Activated CD4-positive, alpha-beta memory T cell treated with anti-CD3 and anti-CD28 coated beads, Interleukin-2, amount 10 ng/mL, durations not matched to agents 7 days and 5 days (primary cell): ENCODE measurements around the gene SIPA1L3. TPM values are rescaled to one million over a fixed set of nuclear protein-coding genes. Genes with fewer than 3 reads are reported as not detected.

Source experiments
- CTCF ChIA-PET: fragments of 350-600 bp; sonication (Branson Sonifier 250); formaldehyde crosslinking; loops from one replicate; lab custom pipeline; 2021; ENCODE audit warnings: antibody characterized with exemption, inconsistent platforms; lab: Charles Lee
- POLR2A ChIA-PET: fragments of 350-600 bp; sonication (Branson Sonifier 250); formaldehyde crosslinking; loops from one replicate; lab custom pipeline; 2021; ENCODE audit warnings: antibody characterized with exemption; lab: Charles Lee
- DNase-seq: peaks from one replicate; pipeline ENCODE4 v3.0.0-alpha.2; 2020
- H3K27ac Mint-ChIP-seq: one replicate; pipeline ENCODE4 v1.8.0; 2021; ENCODE audit warnings: mild to moderate bottlenecking, mixed read lengths
- H3K27me3 Mint-ChIP-seq: one replicate; pipeline ENCODE4 v1.8.0; 2021; ENCODE audit warnings: mixed read lengths
- H3K36me3 Mint-ChIP-seq: one replicate; pipeline ENCODE4 v1.8.0; 2021; ENCODE audit warnings: low read depth, mixed read lengths
- H3K4me1 Mint-ChIP-seq: one replicate; pipeline ENCODE4 v1.8.0; 2021; ENCODE audit warnings: mixed read lengths
- H3K4me3 Mint-ChIP-seq: one replicate; pipeline ENCODE4 v1.8.0; 2021; ENCODE audit warnings: mild to moderate bottlenecking, mixed read lengths
- H3K9me3 Mint-ChIP-seq: one replicate; pipeline ENCODE4 v1.8.0; 2021; ENCODE audit warnings: mixed read lengths
- total RNA-seq, 2 experiments: library from RNA; stranded (reverse); gene quantifications; one replicate each; pipeline ENCODE4 v1.2.3, GENCODE V29; 2021

Gene SIPA1L3
- total RNA-seq, 2 experiments from 2014 or later, result 13.6 to 15.2 TPM

GRCh38 chr19:38003438-38004185 is 96.6 kb downstream of the SIPA1L3 start:
- no peaks in the 10 kb centered on the region for H3K4me1 Mint-ChIP-seq
- H3K9me3 Mint-ChIP-seq, result no peaks in the 10 kb centered on the region
- H3K27ac Mint-ChIP-seq, result no peak overlapping the region
- ChIA-PET POLR2A (interaction anchor here (1.3 kb wide), 1 partner anchor 46 kb away, joined by 5 read pairs; no protein-coding TSS in a partner anchor), CTCF (interaction anchor here (0.5 to 0.6 kb wide), 2 partner anchors 102 to 133 kb away, joined by 3 read pairs; no protein-coding TSS in a partner anchor)
- DNase-seq, result no peak
- no peaks in the 10 kb centered on the region for H3K36me3 Mint-ChIP-seq
- no peak overlapping the region for H3K4me3 Mint-ChIP-seq
- no peaks in the 10 kb centered on the region for H3K27me3 Mint-ChIP-seq

GRCh38 chr19:38004186-38004520 is 97.1 kb downstream of the SIPA1L3 start:
- CTCF ChIA-PET, result interaction anchor here (0.5 to 0.6 kb wide), 2 partner anchors 103 to 133 kb away, joined by 3 read pairs; no protein-coding TSS in a partner anchor
- H3K27ac Mint-ChIP-seq, result no peak overlapping the region

GRCh38 chr19:38004521-38005223 is 97.7 kb downstream of the SIPA1L3 start:
- Mint-ChIP-seq H3K27me3 (no peaks in the 10 kb centered on the region), H3K9me3 (no peaks in the 10 kb centered on the region), H3K36me3 (no peaks in the 10 kb centered on the region), H3K4me1 (no peaks in the 10 kb centered on the region), H3K4me3 (no peak overlapping the region), H3K27ac (no peak overlapping the region)
- ChIA-PET POLR2A (no interaction called here), CTCF (no interaction called here)
- no peak for DNase-seq

More at GRCh38 chr19:38004186-38004520, 97.1 kb downstream of the SIPA1L3 start:
- no peaks in the 10 kb centered on the region for H3K9me3 Mint-ChIP-seq
- no peaks in the 10 kb centered on the region for H3K36me3 Mint-ChIP-seq
- no peaks in the 10 kb centered on the region for H3K27me3 Mint-ChIP-seq
- no peaks in the 10 kb centered on the region for H3K4me1 Mint-ChIP-seq
- no peak overlapping the region for H3K4me3 Mint-ChIP-seq
- no peak for DNase-seq
- POLR2A ChIA-PET, result interaction anchor here (1.3 kb wide), 1 partner anchor 45 kb away, joined by 5 read pairs; no protein-coding TSS in a partner anchor

- Mint-ChIP-seq H3K27ac (no peak overlapping the region), H3K4me1 (no peaks in the 10 kb centered on the region), H3K36me3 (no peaks in the 10 kb centered on the region), H3K27me3 (no peaks in the 10 kb centered on the region), H3K4me3 (no peak overlapping the region), H3K9me3 (no peaks in the 10 kb centered on the region)
- no peak for DNase-seq
- ChIA-PET CTCF (no interaction called here), POLR2A (no interaction called here)
Measured at GRCh38 chr19:38005224-38005614, 98.2 kb downstream of the SIPA1L3 start.

- Mint-ChIP-seq H3K4me3 (no peak overlapping the region), H3K27me3 (no peaks in the 10 kb centered on the region), H3K36me3 (no peaks in the 10 kb centered on the region), H3K9me3 (no peaks in the 10 kb centered on the region), H3K4me1 (no peaks in the 10 kb centered on the region), H3K27ac (no peak overlapping the region)
- ChIA-PET CTCF (no interaction called here), POLR2A (no interaction called here)
- no peak for DNase-seq
Measured at GRCh38 chr19:38006361-38007045, 99.5 kb downstream of the SIPA1L3 start.

- no peaks in the 10 kb centered on the region for H3K27me3 Mint-ChIP-seq
- H3K36me3 Mint-ChIP-seq, result no peaks in the 10 kb centered on the region
- ChIA-PET CTCF (no interaction called here), POLR2A (interaction anchor here (0.6 kb wide), 1 partner anchor 39 kb away, joined by 3 read pairs; no protein-coding TSS in a partner anchor)
- no peak overlapping the region for H3K4me3 Mint-ChIP-seq
- no peaks in the 10 kb centered on the region for H3K4me1 Mint-ChIP-seq
- H3K9me3 Mint-ChIP-seq, result no peaks in the 10 kb centered on the region
- no peak for DNase-seq
- H3K27ac Mint-ChIP-seq, result no peak overlapping the region
Measured at GRCh38 chr19:38009650-38010242, 102.7 kb downstream of the SIPA1L3 start.

- ChIA-PET CTCF (interaction anchor here (0.6 kb wide), 1 partner anchor 214 kb away, joined by 3 read pairs; no protein-coding TSS in a partner anchor), POLR2A (no interaction called here)
- H3K27ac Mint-ChIP-seq, result no peak overlapping the region
- no peaks in the 10 kb centered on the region for H3K9me3 Mint-ChIP-seq
- DNase-seq, result no peak
- no peaks in the 10 kb centered on the region for H3K4me1 Mint-ChIP-seq
- H3K27me3 Mint-ChIP-seq, result no peaks in the 10 kb centered on the region
- H3K4me3 Mint-ChIP-seq, result no peak overlapping the region
- no peaks in the 10 kb centered on the region for H3K36me3 Mint-ChIP-seq
Measured at GRCh38 chr19:38011426-38011825, 104.4 kb downstream of the SIPA1L3 start.

- CTCF ChIA-PET, result interaction anchor here (0.6 kb wide), 1 partner anchor 213 kb away, joined by 3 read pairs; no protein-coding TSS in a partner anchor
- Mint-ChIP-seq H3K9me3 (no peaks in the 10 kb centered on the region), H3K27ac (no peak overlapping the region), H3K4me3 (no peak overlapping the region), H3K4me1 (no peaks in the 10 kb centered on the region), H3K27me3 (no peaks in the 10 kb centered on the region), H3K36me3 (no peaks in the 10 kb centered on the region)
- POLR2A ChIA-PET, result no interaction called here
- DNase-seq, result no peak
Measured at GRCh38 chr19:38012290-38012689, 105.3 kb downstream of the SIPA1L3 start.

- Mint-ChIP-seq H3K27ac (no peak overlapping the region), H3K27me3 (no peaks in the 10 kb centered on the region), H3K9me3 (no peaks in the 10 kb centered on the region), H3K4me1 (no peaks in the 10 kb centered on the region), H3K4me3 (no peak overlapping the region), H3K36me3 (no peaks in the 10 kb centered on the region)
- ChIA-PET CTCF (no interaction called here), POLR2A (no interaction called here)
- no peak for DNase-seq
Measured at GRCh38 chr19:38012944-38013343, 105.9 kb downstream of the SIPA1L3 start.

- POLR2A ChIA-PET, result no interaction called here
- no peak overlapping the region for H3K4me3 Mint-ChIP-seq
Measured at GRCh38 chr19:38013913-38014580, 107.0 kb downstream of the SIPA1L3 start.

GRCh38 chr19:38015216-38015615 is 108.2 kb downstream of the SIPA1L3 start:
- ChIA-PET CTCF (no interaction called here), POLR2A (no interaction called here)
- Mint-ChIP-seq H3K36me3 (no peaks in the 10 kb centered on the region), H3K9me3 (no peaks in the 10 kb centered on the region), H3K27ac (no peak overlapping the region), H3K27me3 (no peaks in the 10 kb centered on the region), H3K4me3 (no peak overlapping the region), H3K4me1 (no peaks in the 10 kb centered on the region)
- no peak for DNase-seq

More at GRCh38 chr19:38013913-38014580, 107.0 kb downstream of the SIPA1L3 start:
- Mint-ChIP-seq H3K36me3 (no peaks in the 10 kb centered on the region), H3K4me1 (no peaks in the 10 kb centered on the region), H3K9me3 (no peaks in the 10 kb centered on the region), H3K27ac (no peak overlapping the region), H3K27me3 (no peaks in the 10 kb centered on the region)
- CTCF ChIA-PET, result no interaction called here
- DNase-seq, result no peak

GRCh38 chr19:38015761-38016160 is 108.8 kb downstream of the SIPA1L3 start:
- ChIA-PET CTCF (no interaction called here), POLR2A (no interaction called here)
- H3K4me3 Mint-ChIP-seq, result no peak overlapping the region
- no peaks in the 10 kb centered on the region for H3K9me3 Mint-ChIP-seq
- no peak overlapping the region for H3K27ac Mint-ChIP-seq
- no peaks in the 10 kb centered on the region for H3K36me3 Mint-ChIP-seq
- no peaks in the 10 kb centered on the region for H3K4me1 Mint-ChIP-seq
- H3K27me3 Mint-ChIP-seq, result no peaks in the 10 kb centered on the region
- DNase-seq, result no peak
